Sigmoid colon (tissue), 4 donors: ENCODE data around the gene SALL1.

ENCODE experiments used
- CTCF ChIP-seq, 4 experiments: fragments of 450-650 bp in 3 of 4; fragments of 200-600 bp in 1 of 4; IDR thresholded peaks; one replicate each; pipeline ENCODE4 v1.5.1; 2016 to 2019; ENCODE audit warnings: antibody characterized with exemption in 4 of 4, mild to moderate bottlenecking in 3 of 4, moderate library complexity in 2 of 4
- EP300 ChIP-seq, 4 donors: sonication (generic); formaldehyde crosslinking; IDR thresholded peaks; one replicate each; pipeline ENCODE4 v1.6.1; 2017; ENCODE audit warnings: antibody characterized with exemption in 4 of 4
- POLR2A ChIP-seq, 2 donors: fragments of 450-650 bp; IDR thresholded peaks; one replicate each; pipeline ENCODE4 v1.6.1; 2016; ENCODE audit warnings: antibody characterized with exemption in 2 of 2, mild to moderate bottlenecking in 2 of 2, moderate library complexity in 2 of 2

GRCh38 chr16:51151435-51151960, 428 bp upstream of the SALL1 start:
- TF ChIP-seq POLR2A (IDR thresholded peaks at IDR 0.05), result no peak
- TF ChIP-seq CTCF (IDR thresholded peaks at IDR 0.05), result no peak
- TF ChIP-seq EP300 (IDR thresholded peaks at IDR 0.05), result no peak
